H9 (cell line): ENCODE results near the gene C11orf91. TPM values are rescaled to one million over a fixed set of nuclear protein-coding genes. Genes with fewer than 3 reads are reported as not detected.

ENCODE experiments used
- DNase-seq: peaks from one replicate; pipeline ENCODE4 v3.0.0-alpha.2; 2017
- H2AFZ ChIP-seq: one replicate; pipeline ENCODE4 v1.6.1; 2013; ENCODE audit warnings: mild to moderate bottlenecking, low read length, control low read depth, moderate library complexity
- H2AK5ac ChIP-seq: 2 replicates; pipeline ENCODE4 v1.6.1; 2013; ENCODE audit warnings: low read length, control low read depth, mixed read lengths; ENCODE audit not compliant: insufficient read length
- H2BK120ac ChIP-seq: one replicate; pipeline ENCODE4 v1.6.1; 2013; ENCODE audit warnings: low read depth, mild to moderate bottlenecking, low read length, control low read depth, inconsistent platforms; ENCODE audit not compliant: poor library complexity, severe bottlenecking
- H2BK12ac ChIP-seq: 2 replicates; pipeline ENCODE4 v1.6.1; 2013; ENCODE audit warnings: low read length, control low read depth, mixed read lengths, low read depth; ENCODE audit not compliant: insufficient read length
- H2BK15ac ChIP-seq: 2 replicates; pipeline ENCODE4 v1.6.1; 2013; ENCODE audit warnings: low read depth, low read length, control low read depth
- H2BK20ac ChIP-seq: one replicate; pipeline ENCODE4 v1.6.1; 2013; ENCODE audit warnings: low read depth, mild to moderate bottlenecking, low read length, control low read depth, inconsistent platforms; ENCODE audit not compliant: poor library complexity, severe bottlenecking
- H2BK5ac ChIP-seq: 2 replicates; pipeline ENCODE4 v1.6.1; 2013; ENCODE audit warnings: low read length, control low read depth, mixed read lengths; ENCODE audit not compliant: insufficient read length
- H3K14ac ChIP-seq: 2 replicates; pipeline ENCODE4 v1.6.1; 2013; ENCODE audit warnings: low read length, control low read depth; ENCODE audit not compliant: insufficient read depth
- H3K18ac ChIP-seq: 2 replicates; pipeline ENCODE4 v1.6.1; 2013; ENCODE audit warnings: low read depth, mild to moderate bottlenecking, mixed read lengths, low read length, control low read depth; ENCODE audit not compliant: insufficient read length
- H3K23ac ChIP-seq: 2 replicates; pipeline ENCODE4 v1.6.1; 2013; ENCODE audit warnings: low read length, control low read depth, mixed read lengths, low read depth; ENCODE audit not compliant: insufficient read length
- H3K23me2 ChIP-seq: 2 replicates; pipeline ENCODE4 v1.6.1; 2013; ENCODE audit warnings: low read depth, mild to moderate bottlenecking, mixed read lengths, low read length, control low read depth; ENCODE audit not compliant: insufficient read length, poor library complexity, severe bottlenecking
- H3K27ac ChIP-seq: 2 replicates; pipeline ENCODE4 v1.5.1; 2013; ENCODE audit warnings: low read length, control low read depth, mixed read lengths, low read depth; ENCODE audit not compliant: insufficient read length
- H3K27me3 ChIP-seq: 2 replicates; pipeline ENCODE4 v1.6.1; 2013; ENCODE audit warnings: low read length, control low read depth, inconsistent platforms; ENCODE audit not compliant: insufficient read depth
- H3K4ac ChIP-seq: 2 replicates; pipeline ENCODE4 v1.6.1; 2013; ENCODE audit warnings: low read depth, mild to moderate bottlenecking, control low read depth, inconsistent platforms, low read length, moderate library complexity
- H3K4me1 ChIP-seq: 2 replicates; pipeline ENCODE4 v1.6.1; 2013; ENCODE audit warnings: low read length, control low read depth, inconsistent platforms; ENCODE audit not compliant: insufficient read depth
- H3K4me2 ChIP-seq: 2 replicates; pipeline ENCODE4 v1.6.1; 2013; ENCODE audit warnings: low read length, control low read depth, mixed read lengths; ENCODE audit not compliant: insufficient read length, insufficient read depth
- H3K56ac ChIP-seq: 2 replicates; pipeline ENCODE4 v1.6.1; 2013; ENCODE audit warnings: low read depth, mild to moderate bottlenecking, mixed read lengths, low read length, control low read depth; ENCODE audit not compliant: insufficient read length
- H3K79me1 ChIP-seq: 2 replicates; pipeline ENCODE4 v1.6.1; 2013; ENCODE audit warnings: low read depth, mild to moderate bottlenecking, moderate library complexity, low read length, control low read depth, inconsistent platforms; ENCODE audit not compliant: insufficient read depth, poor library complexity, severe bottlenecking
- H3K79me2 ChIP-seq: 2 replicates; pipeline ENCODE4 v1.6.1; 2013; ENCODE audit warnings: low read length, control low read depth, inconsistent platforms; ENCODE audit not compliant: insufficient read depth
- H3K9ac ChIP-seq: 2 replicates; pipeline ENCODE4 v1.6.1; 2013; ENCODE audit warnings: low read length, control low read depth, mixed read lengths; ENCODE audit not compliant: insufficient read length; ENCODE audit errors: extremely low read depth
- H3K9me3 ChIP-seq: one replicate; pipeline ENCODE4 v1.6.1; 2013; ENCODE audit warnings: low read depth, low read length, inconsistent platforms; ENCODE audit not compliant: control insufficient read depth
- H3T11ph ChIP-seq: one replicate; pipeline ENCODE4 v1.6.1; 2013; ENCODE audit warnings: mild to moderate bottlenecking, low read length, control low read depth, inconsistent platforms
- H4K20me1 ChIP-seq: one replicate; pipeline ENCODE4 v1.6.1; 2013; ENCODE audit not compliant: control insufficient read depth, insufficient read length, insufficient read depth
- H4K5ac ChIP-seq: 2 replicates; pipeline ENCODE4 v1.6.1; 2013; ENCODE audit warnings: low read depth, mild to moderate bottlenecking, mixed read lengths, low read length, control low read depth; ENCODE audit not compliant: insufficient read length
- H4K8ac ChIP-seq: replicated peaks from 2 replicates; pipeline ENCODE4 v1.6.1; 2013; ENCODE audit warnings: low read length, control low read depth, mixed read lengths, low read depth; ENCODE audit not compliant: insufficient read length
- H4K91ac ChIP-seq: 2 replicates; pipeline ENCODE4 v1.6.1; 2013; ENCODE audit warnings: low read depth, mild to moderate bottlenecking, moderate library complexity, mixed read lengths, low read length, control low read depth; ENCODE audit not compliant: insufficient read length
- H3K27ac Mint-ChIP-seq, 3 experiments: 2 replicates in 2 of 3; 3 replicates in 1 of 3; pipeline ENCODE4 v1.8.0; 2020 to 2021; ENCODE audit warnings: mixed read lengths in 3 of 3, mild to moderate bottlenecking in 1 of 3, moderate library complexity in 1 of 3
- H3K27me3 Mint-ChIP-seq: 2 replicates; pipeline ENCODE4 v1.8.0; 2021; ENCODE audit warnings: low read depth, mild to moderate bottlenecking, moderate library complexity, mixed read lengths
- H3K36me3 Mint-ChIP-seq, 3 experiments: 2 replicates in 2 of 3; 3 replicates in 1 of 3; pipeline ENCODE4 v1.8.0; 2020 to 2021; ENCODE audit warnings: low read depth in 3 of 3, mixed read lengths in 3 of 3; ENCODE audit not compliant: insufficient read depth in 1 of 3
- H3K4me1 Mint-ChIP-seq, 2 experiments: 2 replicates each; pipeline ENCODE4 v1.8.0; 2020; ENCODE audit warnings: mixed read lengths in 2 of 2
- H3K4me3 Mint-ChIP-seq, 2 experiments: 2 replicates in 1 of 2; 3 replicates in 1 of 2; pipeline ENCODE4 v1.8.0; 2020 to 2021; ENCODE audit warnings: mild to moderate bottlenecking in 2 of 2, mixed read lengths in 2 of 2, moderate library complexity in 1 of 2
- H3K9me3 Mint-ChIP-seq, 2 experiments: 2 replicates in 1 of 2; 3 replicates in 1 of 2; pipeline ENCODE4 v1.8.0; 2020; ENCODE audit warnings: mild to moderate bottlenecking in 2 of 2, mixed read lengths in 2 of 2, moderate library complexity in 1 of 2
- WGBS: extraction: QIAGEN DNeasy Blood & Tissue Kit; methylation state at CpG from one replicate; pipeline ENCODE4 v1.1.7; 2013; ENCODE audit warnings: missing lambda C conversion rate, low lambda C conversion rate, mixed read lengths; ENCODE audit not compliant: insufficient read length; ENCODE audit errors: extremely low coverage; 5-methylcytosine and 5-hydroxymethylcytosine counted together
- total RNA-seq: library from RNA; stranded (reverse); gene quantifications from 2 replicates; pipeline ENCODE4 v1.2.1, GENCODE V29; 2021
- TF ChIP-seq, protein P1 (sequence below): fragments of 200-600 bp; sonication (generic); conservative IDR thresholded peaks from 3 replicates; pipeline ENCODE4 v1.8.0; 2021; ENCODE audit warnings: antibody characterized with exemption, mild to moderate bottlenecking

Gene C11orf91
- total RNA-seq, 1 experiment from 2014 or later = not detected

DNA sequence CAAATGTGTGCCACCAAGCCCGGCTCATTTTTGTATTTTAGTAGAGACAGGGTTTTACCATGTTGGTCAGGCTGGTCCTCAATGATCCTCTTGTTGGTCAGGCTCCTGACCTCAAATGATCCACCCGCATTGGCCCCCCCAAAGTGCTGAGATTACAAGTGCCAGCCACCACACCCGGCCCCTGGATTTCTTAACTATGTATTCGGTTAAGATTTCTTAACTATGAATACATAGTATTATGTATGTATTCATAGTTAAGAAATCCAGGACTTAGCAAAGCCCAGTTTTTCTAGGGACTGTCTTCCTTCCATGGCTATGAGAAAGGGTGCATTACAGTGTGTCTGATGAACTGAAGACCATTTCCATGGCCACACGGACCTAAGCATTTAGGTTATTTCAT lies 1.7 kb downstream of the C11orf91 start:
- H3T11ph ChIP-seq = no peak overlapping the region
- no peaks in the 10 kb centered on the region for H3K9me3 ChIP-seq
- no peaks in the 10 kb centered on the region for H3K9me3 Mint-ChIP-seq
- no peak overlapping the region for H2BK120ac ChIP-seq
- H4K20me1 ChIP-seq = no peaks in the 10 kb centered on the region
- WGBS = no CpG with 5 or more reads among the region's 5 CpGs
- no peak overlapping the region for H3K14ac ChIP-seq
- no peak overlapping the region for H3K27ac Mint-ChIP-seq
- H3K9ac ChIP-seq = no peak overlapping the region
- no peaks in the 10 kb centered on the region for H3K36me3 Mint-ChIP-seq
- H3K27me3 Mint-ChIP-seq = peaks cover 19% of the 10 kb centered on the region
- H3K27me3 ChIP-seq = no peaks in the 10 kb centered on the region
- no peak overlapping the region for H2AFZ ChIP-seq
- TF ChIP-seq, protein P1, sequence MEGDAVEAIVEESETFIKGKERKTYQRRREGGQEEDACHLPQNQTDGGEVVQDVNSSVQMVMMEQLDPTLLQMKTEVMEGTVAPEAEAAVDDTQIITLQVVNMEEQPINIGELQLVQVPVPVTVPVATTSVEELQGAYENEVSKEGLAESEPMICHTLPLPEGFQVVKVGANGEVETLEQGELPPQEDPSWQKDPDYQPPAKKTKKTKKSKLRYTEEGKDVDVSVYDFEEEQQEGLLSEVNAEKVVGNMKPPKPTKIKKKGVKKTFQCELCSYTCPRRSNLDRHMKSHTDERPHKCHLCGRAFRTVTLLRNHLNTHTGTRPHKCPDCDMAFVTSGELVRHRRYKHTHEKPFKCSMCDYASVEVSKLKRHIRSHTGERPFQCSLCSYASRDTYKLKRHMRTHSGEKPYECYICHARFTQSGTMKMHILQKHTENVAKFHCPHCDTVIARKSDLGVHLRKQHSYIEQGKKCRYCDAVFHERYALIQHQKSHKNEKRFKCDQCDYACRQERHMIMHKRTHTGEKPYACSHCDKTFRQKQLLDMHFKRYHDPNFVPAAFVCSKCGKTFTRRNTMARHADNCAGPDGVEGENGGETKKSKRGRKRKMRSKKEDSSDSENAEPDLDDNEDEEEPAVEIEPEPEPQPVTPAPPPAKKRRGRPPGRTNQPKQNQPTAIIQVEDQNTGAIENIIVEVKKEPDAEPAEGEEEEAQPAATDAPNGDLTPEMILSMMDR = no peak
- H3K23ac ChIP-seq = no peak overlapping the region
- no peak overlapping the region for H3K4me3 Mint-ChIP-seq
- H2BK5ac ChIP-seq = no peak overlapping the region
- no peak overlapping the region for H2BK20ac ChIP-seq
- no peak overlapping the region for H3K27ac ChIP-seq
- H3K79me2 ChIP-seq = no peaks in the 10 kb centered on the region
- no peak overlapping the region for H4K8ac ChIP-seq
- H3K4ac ChIP-seq = no peak overlapping the region
- no peaks in the 10 kb centered on the region for H3K79me1 ChIP-seq
- no peak overlapping the region for H2BK15ac ChIP-seq
- no peaks in the 10 kb centered on the region for H3K4me1 ChIP-seq
- H3K23me2 ChIP-seq = peaks cover 5% of the 10 kb centered on the region
- H2BK12ac ChIP-seq = no peak overlapping the region
- no peak overlapping the region for H3K18ac ChIP-seq
- H4K91ac ChIP-seq = no peak overlapping the region
- H3K4me1 Mint-ChIP-seq = peaks cover 31 to 37% of the 10 kb centered on the region in 2 experiments
- H4K5ac ChIP-seq = no peak overlapping the region
- no peak for DNase-seq
- no peak overlapping the region for H2AK5ac ChIP-seq
- H3K4me2 ChIP-seq = no peak overlapping the region
- H3K56ac ChIP-seq = no peak overlapping the region
